SU-DHL-6 (cell line): ENCODE measurements around the gene PCIF1.

ENCODE experiments used
- H2AFZ ChIP-seq: fragments of 200-600 bp; sonication (generic); 2 replicates; pipeline ENCODE4 v1.6.1; 2014; ENCODE audit warnings: low read depth, mild to moderate bottlenecking, moderate library complexity, mixed read lengths, antibody characterized with exemption, low read length; ENCODE audit not compliant: severe bottlenecking
- H3F3A ChIP-seq: fragments of 200-600 bp; shearing (Covaris generic); 2 replicates; pipeline ENCODE4 v1.6.0; 2016; ENCODE audit warnings: antibody characterized with exemption, mild to moderate bottlenecking; ENCODE audit not compliant: insufficient read depth
- H3K27ac ChIP-seq: fragments of 200-600 bp; sonication (generic); 2 replicates; pipeline ENCODE4 v1.5.1; 2016; ENCODE audit warnings: low read depth, mild to moderate bottlenecking, low read length, moderate library complexity, mixed read lengths
- H3K27me3 ChIP-seq: fragments of 200-600 bp; sonication (generic), shearing (Covaris generic); 2 replicates; pipeline ENCODE4 v1.6.0; 2014; ENCODE audit warnings: mild to moderate bottlenecking, low read length
- H3K36me3 ChIP-seq: fragments of 200-600 bp; sonication (generic); 2 replicates; pipeline ENCODE4 v1.6.1; 2014; ENCODE audit warnings: mild to moderate bottlenecking, low read length, mixed read lengths
- H3K4me2 ChIP-seq: fragments of 300-600, 200-600 bp; shearing (Covaris generic), sonication (generic); 2 replicates; pipeline ENCODE4 v1.6.0; 2014; ENCODE audit warnings: low read length, low read depth, mild to moderate bottlenecking; ENCODE audit not compliant: poor library complexity, severe bottlenecking
- H3K4me3 ChIP-seq: fragments of 200-600 bp; sonication (generic); 2 replicates; pipeline ENCODE4 v1.5.1; 2014; ENCODE audit warnings: antibody characterized with exemption, low read length, mild to moderate bottlenecking, mixed read lengths; ENCODE audit not compliant: insufficient read depth, poor library complexity, severe bottlenecking
- H3K79me2 ChIP-seq: fragments of 200-600 bp; sonication (generic); 2 replicates; pipeline ENCODE4 v1.6.1; 2014; ENCODE audit warnings: mild to moderate bottlenecking, low read length, moderate library complexity; ENCODE audit not compliant: insufficient read depth
- H3K9ac ChIP-seq: fragments of 200-600 bp; sonication (generic); 2 replicates; pipeline ENCODE4 v1.7.0; 2014; ENCODE audit warnings: mild to moderate bottlenecking, low read length
- H3K9me2 ChIP-seq: fragments of 200-600 bp; sonication (generic); replicated peaks from 2 replicates; pipeline ENCODE4 v1.6.1; 2014; ENCODE audit warnings: low read length; ENCODE audit not compliant: insufficient read depth
- H3K9me3 ChIP-seq: fragments of 200-600 bp; sonication (generic); 2 replicates; pipeline ENCODE4 v1.6.1; 2014; ENCODE audit warnings: low read length, mixed read lengths; ENCODE audit not compliant: insufficient read depth
- H4K20me1 ChIP-seq: fragments of 200-600 bp; sonication (generic); 2 replicates; pipeline ENCODE4 v1.6.1; 2014; ENCODE audit warnings: low read depth, mild to moderate bottlenecking, antibody characterized with exemption, low read length, moderate library complexity, mixed read lengths
- CTCF ChIP-seq: fragments of 200-600 bp; sonication (generic); IDR thresholded peaks from one replicate; pipeline ENCODE4 v1.5.1; 2017; ENCODE audit warnings: antibody characterized with exemption, mild to moderate bottlenecking, low read length, moderate library complexity; ENCODE audit not compliant: insufficient read depth, poor library complexity, severe bottlenecking
- EZH2phosphoT487 ChIP-seq: fragments of 200-600 bp; sonication (generic), shearing (Covaris generic); conservative IDR thresholded peaks from 2 replicates; pipeline ENCODE4 v1.6.1; 2018; ENCODE audit warnings: mild to moderate bottlenecking, antibody characterized with exemption, low read length, moderate library complexity, mixed read lengths

The PCIF1 gene

DNA sequence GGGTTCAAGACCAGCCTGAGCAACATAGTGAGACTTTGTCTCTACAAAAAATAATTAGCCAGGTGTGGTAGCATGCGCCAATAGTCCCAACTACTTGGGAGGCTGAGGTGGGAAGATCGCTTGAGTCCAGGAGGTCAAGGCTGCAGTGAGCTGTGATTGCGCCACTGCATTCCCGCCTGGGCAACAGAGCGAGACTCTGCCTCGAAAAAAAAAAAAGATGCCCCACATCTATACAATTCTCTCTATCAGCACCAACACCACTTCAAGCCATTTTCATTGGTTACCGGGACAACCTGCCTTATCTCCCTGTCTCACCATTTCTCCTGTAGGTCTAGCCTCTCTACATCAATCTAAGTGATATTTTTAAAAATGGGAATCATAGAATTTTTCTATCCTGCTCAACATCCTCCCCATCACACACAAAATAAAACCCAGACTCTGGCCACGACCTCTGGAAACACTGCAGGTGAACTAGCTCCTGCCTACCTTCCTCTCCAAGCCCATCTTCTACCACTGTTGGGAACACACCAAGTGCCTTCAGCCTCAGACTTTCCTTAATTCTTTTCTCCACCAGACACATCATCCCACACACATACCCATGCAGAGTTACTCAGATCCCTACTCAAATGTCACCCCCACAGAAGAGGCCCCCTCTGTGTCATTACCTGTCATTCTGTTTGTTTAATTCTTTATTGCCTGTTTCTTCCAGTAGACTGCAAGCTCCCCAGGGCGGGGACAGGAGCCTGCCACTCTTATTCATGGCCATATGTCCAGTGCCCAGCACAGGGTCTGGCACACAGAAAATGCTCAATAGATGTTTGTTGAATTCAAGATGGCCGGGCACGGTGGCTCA, 12.9 kb upstream of the PCIF1 start:
- Histone ChIP-seq H3K36me3 (no peaks in the 10 kb centered on the region), H2AFZ (no peak overlapping the region), H3K4me3 (no peak overlapping the region), H3K79me2 (no peaks in the 10 kb centered on the region), H4K20me1 (no peaks in the 10 kb centered on the region), H3K9me2 (no peaks in the 10 kb centered on the region), H3K9ac (no peak overlapping the region), H3K27me3 (no peaks in the 10 kb centered on the region), H3F3A (no peaks in the 10 kb centered on the region), H3K27ac (no peak overlapping the region), H3K9me3 (no peaks in the 10 kb centered on the region), H3K4me2 (no peak overlapping the region)
- TF ChIP-seq CTCF (no peak), EZH2phosphoT487 (no peak)

GRCh38 chr20:45924391-45925261, 9.9 kb upstream of the PCIF1 start:
- Histone ChIP-seq H3K79me2 (no peaks in the 10 kb centered on the region), H3K4me2 (no peak overlapping the region), H3K36me3 (no peaks in the 10 kb centered on the region), H4K20me1 (no peaks in the 10 kb centered on the region), H2AFZ (no peak overlapping the region), H3K9me2 (no peaks in the 10 kb centered on the region), H3K9me3 (no peaks in the 10 kb centered on the region), H3K4me3 (no peak overlapping the region), H3K9ac (no peak overlapping the region), H3F3A (no peaks in the 10 kb centered on the region), H3K27me3 (no peaks in the 10 kb centered on the region), H3K27ac (no peak overlapping the region)
- no peak for TF ChIP-seq CTCF
- no peak for TF ChIP-seq EZH2phosphoT487

DNA sequence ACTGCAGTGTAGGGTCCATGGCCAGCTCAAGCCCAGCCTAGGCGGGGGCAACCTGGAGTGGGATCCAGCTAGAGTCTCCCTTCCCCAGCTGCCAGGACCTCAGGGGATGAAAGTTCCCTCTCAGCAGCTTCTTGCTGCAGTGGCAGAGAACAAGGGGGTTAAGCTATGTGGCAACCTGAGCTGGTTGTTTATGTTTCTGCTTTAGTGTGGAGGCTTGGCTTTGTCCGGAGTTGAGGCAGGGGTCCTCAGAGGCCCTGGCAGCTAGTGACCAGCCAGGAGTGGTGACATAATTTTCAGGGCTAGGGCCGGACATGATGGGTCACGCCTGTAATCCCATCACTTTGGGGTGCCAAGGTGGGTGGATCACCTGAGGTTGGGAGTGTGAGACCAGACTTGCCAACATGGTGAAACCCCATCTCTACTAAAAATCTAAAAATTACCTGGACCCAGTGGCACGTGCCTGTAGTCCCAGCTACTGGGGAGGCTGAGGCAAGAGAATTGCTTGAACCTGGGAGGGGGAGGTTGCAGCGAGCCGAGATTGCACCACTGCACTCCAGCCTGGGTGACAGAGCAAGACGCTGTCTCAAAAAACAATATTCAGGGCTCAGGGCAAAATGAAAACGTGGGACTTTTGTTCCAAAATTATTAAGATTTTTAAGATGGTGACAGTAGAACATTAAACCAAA, 8.5 kb upstream of the PCIF1 start:
- Histone ChIP-seq H3K27ac (no peak overlapping the region), H3K79me2 (no peaks in the 10 kb centered on the region), H3F3A (no peaks in the 10 kb centered on the region), H4K20me1 (no peaks in the 10 kb centered on the region), H3K36me3 (no peaks in the 10 kb centered on the region), H3K9ac (no peak overlapping the region), H3K4me3 (no peak overlapping the region), H3K27me3 (no peaks in the 10 kb centered on the region), H2AFZ (no peak overlapping the region), H3K4me2 (no peak overlapping the region), H3K9me2 (no peaks in the 10 kb centered on the region), H3K9me3 (no peaks in the 10 kb centered on the region)
- TF ChIP-seq CTCF = no peak
- no peak for TF ChIP-seq EZH2phosphoT487
